K562 (cell line): ENCODE results near the gene GPR15LG. TPM values are rescaled to one million over a fixed set of nuclear protein-coding genes. Genes with fewer than 3 reads are reported as not detected.
A peak's percentile ranks its signal among the peaks of the same experiment; 100 is the strongest.

Experiments used
- ATAC-seq: fragments of 200-7000 bp; cut with Tn5 transposase; 3 replicates; pipeline ENCODE4 v1.9.1; 2020; ENCODE audit warnings: moderate library complexity
- BruUV-seq: library from RNA; stranded (reverse); fragments of 400-500 nt; replicated peaks from 2 replicates; lab custom pipeline; 2021; lab: Mats Ljungman, UMichigan
- CTCF ChIA-PET: fragments of 300-600 bp; formaldehyde crosslinking; extraction: SDS; loops from one replicate; lab custom pipeline; 2021; ENCODE audit warnings: low intra/inter-chr PET ratio; lab: Yijun Ruan, JAX
- POLR2A ChIA-PET: fragments of 300-600, 350-650 bp; sonication (Branson Sonifier 250); formaldehyde crosslinking; extraction: SDS; loops from one replicate; lab custom pipeline; 2021; ENCODE audit warnings: antibody characterized with exemption, inconsistent platforms; lab: Yijun Ruan, JAX
- DNase-seq, 4 experiments: peaks; one replicate each; pipeline versions ENCODE4 v3.0.0 to v3.0.0-alpha.2; 2011 to 2018; ENCODE audit warnings: low spot score in 3 of 4, mixed read lengths in 3 of 4; ENCODE audit errors: extremely low read depth in 1 of 4
- FAIRE-seq: peaks from 2 replicates; lab custom pipeline; 2011; peaks lifted over from hg19 to GRCh38; lab: Jason Lieb, UNC
- H2AFZ ChIP-seq: 2 replicates; pipeline ENCODE4 v1.6.0; 2011; ENCODE audit warnings: low read depth, low read length, control low read depth, inconsistent platforms
- H3K27ac ChIP-seq: fragments of 200-600 bp; 3 replicates; pipeline ENCODE4 v1.8.0; 2011; ENCODE audit warnings: low read depth, mild to moderate bottlenecking, control low read depth, inconsistent platforms, low read length, moderate library complexity, mixed read lengths; ENCODE audit errors: extremely low read depth
- H3K27me3 ChIP-seq, 2 experiments: fragments of 300-600 bp in 1 of 2; 2 replicates in 1 of 2; 3 replicates in 1 of 2; pipeline versions ENCODE4 v1.6.0 to v1.8.0; 2011; ENCODE audit warnings: inconsistent platforms in 2 of 2, low read length in 2 of 2, mild to moderate bottlenecking in 1 of 2, mixed read lengths in 1 of 2, moderate library complexity in 1 of 2; ENCODE audit not compliant: control insufficient read depth in 2 of 2, insufficient read depth in 2 of 2
- H3K36me3 ChIP-seq: fragments of 300-600 bp; 3 replicates; pipeline ENCODE4 v1.8.0; 2011; ENCODE audit warnings: mild to moderate bottlenecking, low read length, inconsistent platforms; ENCODE audit not compliant: control insufficient read depth, insufficient read depth
- H3K4me1 ChIP-seq, 2 experiments: fragments of 200-600 bp in 1 of 2; replicated peaks in 1 of 2; 2 replicates in 1 of 2; 3 replicates in 1 of 2; pipeline versions ENCODE4 v1.5.1 to v1.8.0; 2011; ENCODE audit warnings: inconsistent platforms in 2 of 2, low read length in 2 of 2, mild to moderate bottlenecking in 1 of 2, mixed read lengths in 1 of 2, moderate library complexity in 1 of 2; ENCODE audit not compliant: control insufficient read depth in 2 of 2, insufficient read depth in 2 of 2
- H3K4me2 ChIP-seq: 2 replicates; pipeline ENCODE4 v1.6.1; 2011; ENCODE audit warnings: low read length, control low read depth, inconsistent platforms, mixed read lengths; ENCODE audit not compliant: insufficient read depth
- H3K4me3 ChIP-seq: fragments of 200-600 bp; sonication (generic), shearing (Covaris generic); 2 replicates; pipeline ENCODE4 v1.5.1; 2016; ENCODE audit warnings: control low read depth, inconsistent platforms
- H3K79me2 ChIP-seq: fragments of 200-600 bp; 3 replicates; pipeline ENCODE4 v1.8.0; 2011; ENCODE audit warnings: low read length, inconsistent platforms; ENCODE audit not compliant: control insufficient read depth, insufficient read depth
- H3K9ac ChIP-seq, 2 experiments: 2 replicates each; pipeline versions ENCODE4 v1.6.0 to v1.6.1; 2011; ENCODE audit warnings: low read depth in 2 of 2, low read length in 2 of 2, control low read depth in 1 of 2, inconsistent platforms in 1 of 2, mild to moderate bottlenecking in 1 of 2, mixed read lengths in 1 of 2; ENCODE audit not compliant: insufficient read depth in 1 of 2
- H3K9me1 ChIP-seq: one replicate; pipeline ENCODE4 v1.6.0; 2011; ENCODE audit warnings: inconsistent platforms, mild to moderate bottlenecking, low read length, moderate library complexity; ENCODE audit not compliant: control insufficient read depth, insufficient read depth
- H3K9me3 ChIP-seq: replicated peaks from 2 replicates; pipeline ENCODE4 v1.5.1; 2011; ENCODE audit warnings: low read depth, low read length, inconsistent platforms; ENCODE audit not compliant: control insufficient read depth, insufficient read depth
- H4K20me1 ChIP-seq: replicated peaks from 2 replicates; pipeline ENCODE4 v1.6.1; 2011; ENCODE audit warnings: low read length, inconsistent platforms, mixed read lengths; ENCODE audit not compliant: control insufficient read depth, insufficient read depth
- BDP1 ChIP-seq: IDR thresholded peaks from 3 replicates; pipeline ENCODE4 v1.6.1; 2011; ENCODE audit not compliant: insufficient read length, insufficient read depth
- HMGN3 ChIP-seq: IDR thresholded peaks from 2 replicates; pipeline ENCODE4 v1.6.1; 2011; ENCODE audit warnings: borderline replicate concordance, low read depth, mild to moderate bottlenecking, mixed read lengths, low read length; ENCODE audit not compliant: insufficient read length; ENCODE audit errors: extremely low read depth
- KLF10 ChIP-seq: fragments of 250-450 bp; sonication (Bioruptor Pico); IDR thresholded peaks from 2 replicates; pipeline ENCODE4 v1.6.1; 2021; ENCODE audit warnings: matching md5 sums
- MTF1 ChIP-seq: fragments of 250-450 bp; sonication (Bioruptor Pico); IDR thresholded peaks from 2 replicates; pipeline ENCODE4 v1.9.0; 2021; ENCODE audit warnings: moderate library complexity, mild to moderate bottlenecking, inconsistent platforms, borderline replicate concordance
- NFXL1 ChIP-seq: fragments of 450-650 bp; formaldehyde crosslinking; IDR thresholded peaks from 2 replicates; pipeline ENCODE4 v1.4.0; 2021; ENCODE audit warnings: mild to moderate bottlenecking
- RBFOX2 ChIP-seq: fragments of 200-400 bp; formaldehyde crosslinking; IDR thresholded peaks from 2 replicates; pipeline ENCODE4 v1.6.1; 2017; ENCODE audit warnings: low read depth, mild to moderate bottlenecking, low read length, moderate library complexity
- STAG1 ChIP-seq: sonication (generic); formaldehyde crosslinking; IDR thresholded peaks from 2 replicates; pipeline ENCODE4 v1.5.0; 2020; ENCODE audit warnings: missing genetic modification reagents, borderline replicate concordance
- TAF1 ChIP-seq: IDR thresholded peaks from 2 replicates; pipeline ENCODE4 v1.6.1; 2011; ENCODE audit warnings: mild to moderate bottlenecking, low read length, moderate library complexity; ENCODE audit not compliant: insufficient read depth, control insufficient read depth, severe bottlenecking; ENCODE audit errors: extremely low read depth
- U2AF1 ChIP-seq: fragments of 200-400 bp; formaldehyde crosslinking; optimal IDR thresholded peaks from 2 replicates; pipeline ENCODE3; 2017; ENCODE audit warnings: mild to moderate bottlenecking, low read depth, low read length, moderate library complexity
- ZNF175 ChIP-seq: fragments of 200-800 bp; sonication (Bioruptor generic); IDR thresholded peaks from 2 replicates; pipeline ENCODE4 v1.6.1; 2016; ENCODE audit warnings: low read depth, mild to moderate bottlenecking, missing genetic modification characterization, missing compliant biosample characterization
- ZNF707 ChIP-seq: fragments of 250-450 bp; sonication (Bioruptor Pico); conservative IDR thresholded peaks from 2 replicates; pipeline ENCODE4 v1.8.0; 2022; ENCODE audit warnings: inconsistent platforms, mild to moderate bottlenecking, moderate library complexity
- WGBS: fragments of 100-300 bp; shearing (Covaris generic); methylation state at CpG from one replicate; pipeline ENCODE4 v1.1.6; 2016; ENCODE audit warnings: low coverage, mixed read lengths; ENCODE audit not compliant: insufficient coverage; ENCODE audit errors: missing lambda C conversion rate; 5-methylcytosine and 5-hydroxymethylcytosine counted together
- in situ Hi-C: fragments of 300-500 bp; cut with MboI; formaldehyde crosslinking; loops from 4 replicates; pipeline ENCODE4 v1.15.0; 2018; ENCODE audit warnings: inconsistent platforms, mixed read lengths
- intact Hi-C: fragments of 100-400 bp; cut with micrococcal nuclease; formaldehyde crosslinking; loops from 2 replicates; pipeline ENCODE4 v1.14.2; 2022
- polyA plus RNA-seq, 8 experiments: library from polyadenylated mRNA; depleted of rRNA in 4 of 8; stranded (reverse) in 5 of 8; unstranded in 3 of 8; fragments of >200 nt; fragmentation: Nextera tagmentation in 2 of 8; fragmentation: Illumina TruSeq in 1 of 8; extraction: Ambion mirVana in 2 of 8; extraction: Trizol in 1 of 8; gene quantifications; 2 replicates each; pipeline versions ENCODE4 v1.2.1 to v1.2.3, GENCODE V29; 2011 to 2014; ENCODE audit warnings: inconsistent platforms in 1 of 8, missing spikeins in 1 of 8
- total RNA-seq, 7 experiments: library from RNA; depleted of rRNA in 6 of 7; stranded (reverse); fragments of >200 nt in 6 of 7; fragmentation: Illumina TruSeq in 2 of 7; extraction: Trizol in 2 of 7; gene quantifications; 2 replicates each; pipeline versions ENCODE4 v1.2.1 to v1.2.3, GENCODE V29; 2011 to 2021; ENCODE audit warnings: low replicate concordance in 1 of 7
- TF ChIP-seq, protein P1 (sequence below): sonication (generic); formaldehyde crosslinking; IDR thresholded peaks from 2 replicates; pipeline ENCODE4 v1.8.0; 2022; ENCODE audit warnings: mild to moderate bottlenecking, low read depth, missing genetic modification reagents
- TF ChIP-seq, protein P2 (sequence below): fragments of 450-650 bp; IDR thresholded peaks from 2 replicates; pipeline ENCODE4 v1.6.1; 2016
- TF ChIP-seq, protein P3 (sequence below): fragments of 250-450 bp; sonication (Bioruptor Pico); IDR thresholded peaks from 2 replicates; pipeline ENCODE4 v1.8.0; 2021; ENCODE audit warnings: moderate library complexity, mild to moderate bottlenecking, inconsistent platforms
- TF ChIP-seq, protein P4 (sequence below): sonication (generic); formaldehyde crosslinking; IDR thresholded peaks from 2 replicates; pipeline ENCODE4 v1.8.0; 2023; ENCODE audit warnings: mild to moderate bottlenecking, missing genetic modification reagents

The GPR15LG gene
- total and polyA plus RNA-seq, 9 of the 15 experiments (the other 6 are each of a cell fraction or from before 2014, with no cell fraction given): 0.51 TPM; not detected in 8

DNA sequence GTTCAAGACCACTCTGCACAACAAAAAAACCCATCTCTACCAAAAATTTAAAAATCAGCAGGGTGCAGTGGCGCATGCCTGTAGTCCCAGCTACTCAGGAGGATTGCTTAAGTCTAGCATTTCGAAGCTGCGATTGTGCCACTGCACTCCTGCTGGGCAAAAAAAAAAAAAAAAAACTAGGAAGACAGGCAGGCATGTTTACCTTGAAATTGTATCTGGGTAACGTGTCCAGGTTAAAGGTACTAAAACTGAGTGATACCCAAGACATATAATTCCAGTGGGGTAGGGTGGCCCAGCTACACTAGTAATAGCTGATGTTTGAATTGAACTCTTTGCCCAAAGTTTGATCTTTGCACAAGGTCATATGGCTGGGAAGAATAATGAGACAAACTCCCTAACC lies 18.1 kb upstream of the GPR15LG start (continued):
- TF ChIP-seq, protein P1, sequence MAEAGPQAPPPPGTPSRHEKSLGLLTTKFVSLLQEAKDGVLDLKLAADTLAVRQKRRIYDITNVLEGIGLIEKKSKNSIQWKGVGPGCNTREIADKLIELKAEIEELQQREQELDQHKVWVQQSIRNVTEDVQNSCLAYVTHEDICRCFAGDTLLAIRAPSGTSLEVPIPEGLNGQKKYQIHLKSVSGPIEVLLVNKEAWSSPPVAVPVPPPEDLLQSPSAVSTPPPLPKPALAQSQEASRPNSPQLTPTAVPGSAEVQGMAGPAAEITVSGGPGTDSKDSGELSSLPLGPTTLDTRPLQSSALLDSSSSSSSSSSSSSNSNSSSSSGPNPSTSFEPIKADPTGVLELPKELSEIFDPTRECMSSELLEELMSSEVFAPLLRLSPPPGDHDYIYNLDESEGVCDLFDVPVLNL (CRISPR knock-in tag): no peak
- TF ChIP-seq, all 486 proteins: peak for 4

DNA sequence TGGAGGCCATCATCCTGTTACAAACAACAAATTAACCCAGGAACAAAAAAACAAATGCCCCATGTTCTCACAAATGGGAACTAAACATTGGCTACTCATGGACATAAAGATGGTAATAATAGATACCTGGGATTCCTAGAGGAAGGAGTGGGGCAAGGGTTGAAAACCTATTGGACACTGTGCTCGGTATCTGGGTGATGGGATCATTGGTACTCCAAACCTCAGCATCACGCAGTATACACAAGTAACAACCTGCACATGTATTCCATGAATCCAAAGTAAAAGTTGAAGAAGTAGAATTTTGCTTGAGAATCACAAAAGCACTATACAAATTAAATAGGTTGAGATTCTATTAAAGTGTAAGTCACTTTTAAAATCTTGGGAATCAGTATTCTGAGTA lies 17.6 kb upstream of the GPR15LG start:
- Histone ChIP-seq H3K27me3 (0 out of 5 replicates have a peak, but pooled peaks cover 0 to 6% of the 10 kb centered on the region in 2 experiments), H3K9me3 (no peaks in the 10 kb centered on the region), H3K4me3 (no peak overlapping the region), H3K79me2 (no peaks in the 10 kb centered on the region), H3K27ac (no peak overlapping the region), H3K4me2 (no peak overlapping the region), H3K9ac (no peak overlapping the region), H3K9me1 (no peaks in the 10 kb centered on the region), H4K20me1 (peaks cover 2% of the 10 kb centered on the region; the same call in 1 of the 2 replicates), H3K4me1 (no peaks in the 10 kb centered on the region), H2AFZ (no peak overlapping the region), H3K36me3 (peaks cover 41% of the 10 kb centered on the region)
- in situ Hi-C loops: no loop called here
- ChIA-PET CTCF (no interaction called here), POLR2A (interaction anchor here (0.7 to 2.3 kb wide), 7 partner anchors 8 to 385 kb away, joined by 3 to 14 read pairs (median 8); partner anchors contain the start of genes GHITM and GPR15LG)
- intact Hi-C loops: no loop called here
- ATAC-seq: peak; percentile 68
- no TSS peak for BruUV-seq
- no peak for DNase-seq
- no peak for FAIRE-seq
- WGBS: 79% methylated on average over 2 of the region's 2 CpGs
- TF ChIP-seq U2AF1: no peak
- no peak for TF ChIP-seq NFXL1 (CRISPR knock-in tag)
- TF ChIP-seq MTF1 (CRISPR knock-in tag): no peak
- no peak for TF ChIP-seq BDP1
- no peak for TF ChIP-seq ZNF707 (CRISPR knock-in tag)
- no peak for TF ChIP-seq ZNF175 (CRISPR knock-in tag)
- TF ChIP-seq, protein P2, sequence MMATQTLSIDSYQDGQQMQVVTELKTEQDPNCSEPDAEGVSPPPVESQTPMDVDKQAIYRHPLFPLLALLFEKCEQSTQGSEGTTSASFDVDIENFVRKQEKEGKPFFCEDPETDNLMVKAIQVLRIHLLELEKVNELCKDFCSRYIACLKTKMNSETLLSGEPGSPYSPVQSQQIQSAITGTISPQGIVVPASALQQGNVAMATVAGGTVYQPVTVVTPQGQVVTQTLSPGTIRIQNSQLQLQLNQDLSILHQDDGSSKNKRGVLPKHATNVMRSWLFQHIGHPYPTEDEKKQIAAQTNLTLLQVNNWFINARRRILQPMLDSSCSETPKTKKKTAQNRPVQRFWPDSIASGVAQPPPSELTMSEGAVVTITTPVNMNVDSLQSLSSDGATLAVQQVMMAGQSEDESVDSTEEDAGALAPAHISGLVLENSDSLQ: no peak
- TF ChIP-seq STAG1 (CRISPR knock-in tag): no peak
- TF ChIP-seq, protein P3, sequence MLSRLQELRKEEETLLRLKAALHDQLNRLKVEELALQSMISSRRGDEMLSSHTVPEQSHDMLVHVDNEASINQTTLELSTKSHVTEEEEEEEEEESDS (CRISPR knock-in tag): no peak
- no peak for TF ChIP-seq HMGN3
- no peak for TF ChIP-seq TAF1
- TF ChIP-seq RBFOX2: no peak
- TF ChIP-seq, protein P4, sequence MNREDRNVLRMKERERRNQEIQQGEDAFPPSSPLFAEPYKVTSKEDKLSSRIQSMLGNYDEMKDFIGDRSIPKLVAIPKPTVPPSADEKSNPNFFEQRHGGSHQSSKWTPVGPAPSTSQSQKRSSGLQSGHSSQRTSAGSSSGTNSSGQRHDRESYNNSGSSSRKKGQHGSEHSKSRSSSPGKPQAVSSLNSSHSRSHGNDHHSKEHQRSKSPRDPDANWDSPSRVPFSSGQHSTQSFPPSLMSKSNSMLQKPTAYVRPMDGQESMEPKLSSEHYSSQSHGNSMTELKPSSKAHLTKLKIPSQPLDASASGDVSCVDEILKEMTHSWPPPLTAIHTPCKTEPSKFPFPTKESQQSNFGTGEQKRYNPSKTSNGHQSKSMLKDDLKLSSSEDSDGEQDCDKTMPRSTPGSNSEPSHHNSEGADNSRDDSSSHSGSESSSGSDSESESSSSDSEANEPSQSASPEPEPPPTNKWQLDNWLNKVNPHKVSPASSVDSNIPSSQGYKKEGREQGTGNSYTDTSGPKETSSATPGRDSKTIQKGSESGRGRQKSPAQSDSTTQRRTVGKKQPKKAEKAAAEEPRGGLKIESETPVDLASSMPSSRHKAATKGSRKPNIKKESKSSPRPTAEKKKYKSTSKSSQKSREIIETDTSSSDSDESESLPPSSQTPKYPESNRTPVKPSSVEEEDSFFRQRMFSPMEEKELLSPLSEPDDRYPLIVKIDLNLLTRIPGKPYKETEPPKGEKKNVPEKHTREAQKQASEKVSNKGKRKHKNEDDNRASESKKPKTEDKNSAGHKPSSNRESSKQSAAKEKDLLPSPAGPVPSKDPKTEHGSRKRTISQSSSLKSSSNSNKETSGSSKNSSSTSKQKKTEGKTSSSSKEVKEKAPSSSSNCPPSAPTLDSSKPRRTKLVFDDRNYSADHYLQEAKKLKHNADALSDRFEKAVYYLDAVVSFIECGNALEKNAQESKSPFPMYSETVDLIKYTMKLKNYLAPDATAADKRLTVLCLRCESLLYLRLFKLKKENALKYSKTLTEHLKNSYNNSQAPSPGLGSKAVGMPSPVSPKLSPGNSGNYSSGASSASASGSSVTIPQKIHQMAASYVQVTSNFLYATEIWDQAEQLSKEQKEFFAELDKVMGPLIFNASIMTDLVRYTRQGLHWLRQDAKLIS (CRISPR knock-in tag): no peak
- TF ChIP-seq KLF10: 0 out of 2 replicates have a peak, but pooled peaks have one; percentile 40
